Panc1 (cell line): ENCODE measurements around the gene CIB4. TPM values are rescaled to one million over a fixed set of nuclear protein-coding genes. Genes with fewer than 3 reads are reported as not detected.

ENCODE experiments used
- ATAC-seq: fragments of 200-7000 bp; cut with Tn5 transposase; 2 replicates; pipeline ENCODE4 v1.9.1; 2020; ENCODE audit warnings: mild to moderate bottlenecking, moderate library complexity
- BruUV-seq: library from RNA; stranded (reverse); fragments of 400-500 nt; replicated peaks from 2 replicates; lab custom pipeline; 2021; lab: Mats Ljungman, UMichigan
- CTCF ChIA-PET: fragments of 300-600 bp; sonication (Branson Sonifier 250); formaldehyde crosslinking; loops from one replicate; lab custom pipeline; 2022; ENCODE audit warnings: antibody characterized with exemption; lab: Charles Lee
- POLR2A ChIA-PET: fragments of 300-600 bp; sonication (Branson Sonifier 250); formaldehyde crosslinking; loops from one replicate; lab custom pipeline; 2022; ENCODE audit warnings: antibody characterized with exemption; lab: Charles Lee
- DNase-seq: peaks from one replicate; pipeline ENCODE4 v3.0.0-alpha.2; 2010; ENCODE audit warnings: low read depth, low spot score
- H3K27ac ChIP-seq: 2 replicates; pipeline ENCODE4 v1.5.1; 2011; ENCODE audit warnings: mild to moderate bottlenecking, low read length, inconsistent platforms
- H3K27me3 ChIP-seq: fragments of 200-500 bp; sonication (Bioruptor generic); 2 replicates; pipeline ENCODE4 v1.6.0; 2014; ENCODE audit warnings: low read length, inconsistent platforms; ENCODE audit not compliant: control insufficient read depth, insufficient read depth
- H3K36me3 ChIP-seq: fragments of 200-500 bp; sonication (Bioruptor generic); 2 replicates; pipeline ENCODE4 v1.5.1; 2014; ENCODE audit warnings: inconsistent platforms, mild to moderate bottlenecking, low read length, moderate library complexity; ENCODE audit not compliant: control insufficient read depth, insufficient read depth
- H3K4me1 ChIP-seq: 2 replicates; pipeline ENCODE4 v1.5.1; 2011; ENCODE audit warnings: inconsistent platforms, mild to moderate bottlenecking, low read length, moderate library complexity; ENCODE audit not compliant: control insufficient read depth, insufficient read depth
- H3K4me3 ChIP-seq, 2 experiments: 2 replicates each; pipeline ENCODE4 v1.5.1; 2011 to 2012; ENCODE audit warnings: low read depth in 2 of 2, low read length in 2 of 2, mild to moderate bottlenecking in 2 of 2, inconsistent platforms in 1 of 2, moderate library complexity in 1 of 2
- H3K9me3 ChIP-seq: fragments of 200-500 bp; sonication (Bioruptor generic); 2 replicates; pipeline ENCODE4 v1.5.1; 2014; ENCODE audit warnings: low read depth, mild to moderate bottlenecking, inconsistent platforms, low read length, moderate library complexity; ENCODE audit not compliant: control insufficient read depth, insufficient read depth
- CTCF ChIP-seq: fragments of 450-650 bp; IDR thresholded peaks from 2 replicates; pipeline ENCODE4 v1.5.1; 2017; ENCODE audit warnings: mild to moderate bottlenecking
- POLR2AphosphoS5 ChIP-seq: IDR thresholded peaks from 2 replicates; pipeline ENCODE4 v1.6.1; 2012; ENCODE audit warnings: mild to moderate bottlenecking, low read depth, low read length, moderate library complexity
- REST ChIP-seq, 2 experiments: IDR thresholded peaks; 2 replicates each; pipeline ENCODE4 v1.6.1; 2011 to 2012; ENCODE audit warnings: low read depth in 2 of 2, control low read depth in 1 of 2, low read length in 1 of 2, mild to moderate bottlenecking in 1 of 2, moderate library complexity in 1 of 2; ENCODE audit not compliant: insufficient read depth in 1 of 2
- SIN3A ChIP-seq: IDR thresholded peaks from 2 replicates; pipeline ENCODE4 v1.6.1; 2012; ENCODE audit warnings: low read depth, mild to moderate bottlenecking, low read length, moderate library complexity, borderline replicate concordance; ENCODE audit not compliant: insufficient read depth
- TCF7L2 ChIP-seq: IDR thresholded peaks from 2 replicates; pipeline ENCODE4 v1.6.1; 2011; ENCODE audit warnings: mild to moderate bottlenecking, low read depth, low read length, inconsistent platforms
- in situ Hi-C: cut with HindIII; loops from 2 replicates; pipeline ENCODE4 v1.10.0; 2016; ENCODE audit warnings: low sequenced_read_pairs, low pct_unique_long_range_greater_than_20kb
- intact Hi-C: fragments of 100-400 bp; cut with micrococcal nuclease; formaldehyde crosslinking; loops from one replicate; pipeline ENCODE4 v1.10.0; 2022; ENCODE audit not compliant: unreplicated experiment
- total RNA-seq: library from RNA; stranded (reverse); gene quantifications from one replicate; pipeline ENCODE4 v1.2.1, GENCODE V29; 2021; ENCODE audit not compliant: unreplicated experiment

Gene CIB4
- total RNA-seq, 1 experiment from 2014 or later = 0.33 TPM

DNA sequence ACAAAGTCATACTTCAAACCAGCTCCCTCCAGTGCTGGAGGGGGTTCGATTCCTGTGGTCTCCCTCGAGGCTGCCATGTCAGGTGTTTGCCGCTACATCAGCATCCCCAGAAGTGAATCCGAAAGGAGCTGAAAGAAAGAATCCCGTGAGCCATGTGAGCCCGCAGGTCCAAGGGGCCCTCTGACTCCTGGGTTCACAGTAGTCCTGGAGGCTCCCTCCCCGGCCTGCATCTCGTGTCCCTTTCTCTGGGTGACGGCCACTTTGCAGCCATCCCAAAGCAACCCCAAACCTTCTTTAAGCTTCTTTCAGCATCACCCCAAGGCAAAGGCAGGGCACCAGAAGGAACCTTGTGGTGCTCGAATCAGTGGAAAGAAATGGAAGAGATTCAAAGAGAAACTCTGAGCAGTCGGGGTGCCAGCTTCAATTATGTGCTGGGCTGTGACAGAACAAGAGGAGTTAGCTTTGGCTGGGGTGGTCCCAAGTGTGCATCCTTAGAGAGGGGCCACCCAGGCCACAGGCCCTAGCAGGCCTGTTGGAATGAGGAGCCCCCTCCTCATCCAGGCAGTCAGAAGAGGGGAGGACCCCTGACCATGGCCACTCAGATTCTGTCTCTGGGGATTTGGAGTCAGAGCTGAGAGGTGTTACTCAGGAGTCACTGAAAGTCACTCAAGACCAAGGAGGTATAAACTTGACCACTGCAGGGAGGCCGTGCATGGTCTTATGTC is 59.7 kb downstream of the CIB4 start:
- Histone ChIP-seq H3K36me3 (no peaks in the 10 kb centered on the region), H3K27me3 (peaks cover 3% of the 10 kb centered on the region), H3K9me3 (no peaks in the 10 kb centered on the region), H3K4me3 (no peak overlapping the region), H3K4me1 (no peaks in the 10 kb centered on the region; the same call in 1 of the 2 replicates), H3K27ac (no peak overlapping the region)
- no TSS peak for BruUV-seq
- TF ChIP-seq SIN3A (no peak), CTCF (no peak), POLR2AphosphoS5 (no peak), REST (IDR thresholded peaks at IDR 0.05; ENCODE audit: insufficient read depth in 1 of 2, low read depth in 2 of 2, low read length in 1 of 2) (no peak), TCF7L2 (no peak)
- in situ Hi-C loops (no loop called here), intact Hi-C loops (no loop called here)
- no peak for DNase-seq
- ChIA-PET POLR2A (no interaction called here), CTCF (interaction anchor here (0.6 to 1.3 kb wide), 2 partner anchors 79 to 96 kb away, joined by 3 to 4 read pairs; no protein-coding TSS in a partner anchor)
- no peak for ATAC-seq

DNA sequence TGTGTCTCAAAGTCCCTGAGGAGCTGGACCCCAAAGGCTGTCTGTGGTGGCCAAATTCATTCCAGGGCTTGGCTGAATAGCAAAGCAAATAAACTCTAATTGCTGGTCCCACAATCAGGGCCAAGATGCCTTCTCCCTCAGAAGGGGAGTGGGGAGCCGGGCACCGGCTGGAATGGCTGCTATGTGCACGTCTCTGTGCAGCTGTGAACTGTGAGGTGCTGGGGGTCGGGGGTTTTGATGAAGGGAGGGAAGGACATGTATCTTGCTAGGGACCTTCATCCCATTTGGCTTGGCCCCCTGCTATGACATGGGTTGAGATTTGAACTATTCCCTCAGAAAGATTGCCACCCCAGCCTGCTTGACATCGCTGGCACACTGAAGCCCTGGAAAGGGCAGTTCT is 60.4 kb downstream of the CIB4 start:
- ChIA-PET POLR2A (no interaction called here), CTCF (no interaction called here)
- Histone ChIP-seq H3K27me3 (peaks cover 2% of the 10 kb centered on the region), H3K4me3 (no peak overlapping the region), H3K36me3 (no peaks in the 10 kb centered on the region), H3K9me3 (no peaks in the 10 kb centered on the region), H3K4me1 (no peaks in the 10 kb centered on the region; the same call in 1 of the 2 replicates), H3K27ac (no peak overlapping the region)
- intact Hi-C loops = no loop called here
- no TSS peak for BruUV-seq
- no peak for TF ChIP-seq REST (IDR thresholded peaks at IDR 0.05; ENCODE audit: insufficient read depth in 1 of 2, low read depth in 2 of 2, low read length in 1 of 2)
- TF ChIP-seq CTCF = no peak
- no peak for TF ChIP-seq POLR2AphosphoS5
- no peak for TF ChIP-seq TCF7L2
- no peak for TF ChIP-seq SIN3A
- in situ Hi-C loops = no loop called here
- ATAC-seq (no peak), DNase-seq (no peak)
